GM21717 (cell line): ENCODE measurements around the gene VWA3A.
"Not testable (repeated sequence)": the region's sequence is repeated elsewhere in the genome, so short reads cannot be mapped to it uniquely, and the experiment has no call there.

Experiments
- ATAC-seq: cut with Tn5 transposase; IDR thresholded peaks from one replicate; pipeline ENCODE4 v1.9.1; 2021; ENCODE audit warnings: mild to moderate bottlenecking, moderate library complexity; ENCODE audit not compliant: unreplicated experiment

VWA3A gene

GRCh38 chr16:22128537-22128936, 36.2 kb downstream of the VWA3A start:
- ATAC-seq: not testable (repeated sequence)

GRCh38 chr16:22130528-22130927, 38.2 kb downstream of the VWA3A start:
- no peak for ATAC-seq

DNA sequence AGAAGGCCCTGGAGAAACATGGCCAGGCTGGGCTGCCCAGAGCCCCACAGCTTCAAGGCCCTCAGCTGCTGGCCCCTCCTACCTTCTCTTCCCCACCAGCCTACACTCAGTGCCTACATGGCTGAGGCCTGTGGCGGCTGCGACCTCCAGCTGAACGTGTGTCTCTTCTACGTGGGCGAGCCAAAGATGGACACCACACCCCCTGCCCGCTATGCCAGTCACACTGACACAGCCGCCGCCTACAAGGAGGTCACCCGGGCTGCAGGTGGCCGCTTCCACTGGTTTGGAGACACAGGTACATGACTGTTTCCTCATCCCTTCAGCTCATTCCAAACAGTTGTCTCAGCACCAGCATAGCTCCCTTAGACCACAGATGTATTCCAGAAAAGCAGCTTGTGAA, 40.5 kb downstream of the VWA3A start:
- no peak for ATAC-seq

DNA sequence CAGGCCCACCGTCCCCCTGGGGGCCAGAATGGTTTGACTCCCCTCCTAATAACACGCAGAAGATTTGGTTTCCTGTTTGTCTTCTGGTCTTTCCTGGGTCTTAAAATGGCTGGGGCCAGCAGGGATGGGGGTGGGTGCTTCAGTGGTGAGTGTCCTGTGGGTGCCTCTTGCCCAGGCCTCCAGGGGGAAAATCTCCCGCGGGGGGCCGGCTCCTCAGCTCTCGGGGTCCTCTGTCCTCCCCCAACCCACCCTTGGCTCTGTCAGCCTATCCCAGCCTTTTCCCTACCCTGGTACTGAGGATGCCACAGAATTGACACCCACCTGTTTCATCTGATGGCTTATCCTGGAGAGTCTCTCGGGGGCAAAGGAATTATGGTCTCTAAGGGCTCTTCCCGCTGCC, 46.1 kb downstream of the VWA3A start:
- ATAC-seq: no peak

GRCh38 chr16:22139008-22139407, 46.7 kb downstream of the VWA3A start:
- ATAC-seq: no peak

- ATAC-seq: no peak
These were observed 47.4 kb downstream of the VWA3A start for GRCh38 chr16:22139732-22140131.

DNA sequence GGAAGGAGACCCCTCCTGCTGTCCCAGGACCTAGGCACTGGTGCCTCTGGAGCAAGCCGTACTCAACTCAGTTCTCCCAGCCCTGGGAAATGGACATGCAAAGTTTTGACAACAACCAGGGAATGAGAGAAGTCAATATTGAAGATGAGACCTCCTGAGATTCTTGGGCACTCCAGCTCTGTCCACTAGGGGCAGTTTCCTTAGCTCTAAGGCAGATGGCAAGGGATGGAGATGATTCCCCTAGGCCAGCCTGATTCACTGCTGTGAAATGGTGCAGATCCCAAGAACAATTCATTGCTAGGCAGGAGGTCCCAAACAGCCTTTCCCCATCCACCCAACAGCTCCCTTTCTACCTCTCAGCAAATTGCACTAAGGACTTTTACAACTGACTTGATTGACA, 49.4 kb downstream of the VWA3A start:
- no peak for ATAC-seq

- no peak for ATAC-seq
These were observed 52.2 kb downstream of the VWA3A start for GRCh38 chr16:22144520-22144919.

- ATAC-seq: no peak
These were observed 55.5 kb downstream of the VWA3A start for GRCh38 chr16:22147853-22148252.

GRCh38 chr16:22151246-22151998, 59.1 kb downstream of the VWA3A start:
- no peak for ATAC-seq

DNA sequence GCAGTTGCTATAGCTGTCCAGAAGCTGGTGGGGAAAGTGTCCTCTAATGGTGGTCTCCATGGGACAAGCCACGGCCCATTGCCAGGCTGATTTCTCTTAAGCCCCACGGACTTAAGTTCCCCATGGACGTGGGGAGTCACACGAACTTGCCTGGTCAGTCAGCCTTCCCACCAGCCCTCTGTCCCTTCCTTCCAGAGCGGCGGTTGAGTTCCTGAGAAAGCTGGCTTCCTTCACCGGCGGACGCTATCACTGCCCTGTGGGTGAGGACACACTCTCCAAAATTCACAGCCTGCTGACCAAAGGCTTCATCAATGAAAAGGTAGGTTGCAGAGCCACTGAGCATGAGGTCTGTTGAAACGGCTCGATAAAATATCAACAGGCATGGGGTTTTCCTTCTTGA, 60.0 kb downstream of the VWA3A start:
- ATAC-seq: no peak

DNA sequence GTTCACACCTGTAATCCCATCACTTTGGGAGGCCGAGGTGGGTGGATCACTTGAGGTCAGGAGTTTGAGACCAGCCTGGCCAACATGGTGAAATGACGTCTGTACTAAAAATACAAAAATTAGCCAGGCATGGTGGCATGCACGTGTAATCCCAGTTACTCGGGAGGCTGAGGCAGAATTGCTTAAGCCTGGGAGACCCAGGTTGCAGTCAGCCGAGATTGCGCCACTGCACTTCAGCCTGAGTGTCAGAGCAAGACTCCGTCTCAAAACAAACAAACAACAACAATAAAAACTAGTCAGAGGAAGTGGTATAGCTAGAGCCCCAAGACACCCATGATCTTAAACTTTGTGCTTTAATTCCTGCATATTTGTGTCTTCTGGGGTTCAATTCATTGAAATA, 60.7 kb downstream of the VWA3A start:
- not testable (repeated sequence) for ATAC-seq

GRCh38 chr16:22161401-22161800, 69.1 kb downstream of the VWA3A start:
- no peak for ATAC-seq

DNA sequence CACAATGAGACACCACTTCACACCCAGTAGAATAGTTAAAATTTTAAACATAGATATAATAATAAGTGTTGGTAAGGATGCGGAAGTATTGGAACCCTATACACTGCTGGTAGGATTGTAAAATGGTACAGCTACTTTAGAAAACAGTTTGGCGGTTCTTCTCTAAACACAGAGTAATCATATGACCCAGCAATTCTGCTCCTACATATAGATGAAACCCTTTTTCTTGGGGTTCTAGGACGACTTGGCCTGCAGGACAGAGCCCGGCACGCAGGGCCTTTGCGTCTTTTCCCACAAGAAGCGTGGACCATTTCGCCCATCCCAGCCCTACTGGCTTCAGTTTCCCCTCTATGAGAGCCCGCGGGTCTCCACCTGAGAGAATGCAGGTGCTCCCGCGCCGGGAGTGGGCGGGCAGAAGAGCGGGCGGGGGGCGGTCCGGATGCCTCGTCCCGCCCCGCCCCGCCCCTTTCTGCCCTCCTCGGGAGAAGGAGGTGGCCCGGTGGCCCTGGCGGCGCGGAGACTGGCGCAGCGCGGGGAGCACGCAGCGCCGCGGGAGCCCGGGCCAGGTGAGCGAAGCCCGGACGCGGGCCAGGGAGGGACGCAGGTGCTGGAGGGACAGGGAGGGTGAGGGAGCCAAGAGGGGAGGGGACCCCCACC, 69.8 kb downstream of the VWA3A start, which contains the start of gene SDR42E2:
Gene SDR42E2 (plus strand): TSS at position 508 of the 657 bp plus-strand sequence. CDS start 3,077 bp downstream, outside the sequence.
- no peak for ATAC-seq

- no peak for ATAC-seq
These were observed 70.3 kb downstream of the VWA3A start for GRCh38 chr16:22162656-22163009.

GRCh38 chr16:22163806-22164205, 71.5 kb downstream of the VWA3A start:
- no peak for ATAC-seq

DNA sequence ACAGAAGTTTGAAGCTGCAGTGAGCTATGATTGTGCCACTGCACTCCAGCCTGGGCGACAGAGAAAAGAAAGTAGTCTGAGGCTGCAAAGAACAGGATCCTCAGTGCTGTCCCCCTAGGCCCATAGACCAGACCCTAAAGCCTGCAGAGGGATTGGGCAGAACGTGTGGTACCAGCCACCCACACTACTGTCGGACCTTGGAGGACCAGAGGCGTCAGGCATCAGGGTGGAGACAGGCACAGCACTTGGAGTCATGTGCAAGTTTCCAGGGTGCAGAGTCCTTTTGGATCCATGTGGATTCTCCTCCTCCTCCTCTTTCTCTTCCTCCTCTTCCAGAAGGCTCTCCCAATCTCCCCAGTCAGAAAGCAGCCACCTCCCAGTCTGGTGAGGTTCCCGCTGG, 72.1 kb downstream of the VWA3A start:
- no peak for ATAC-seq

GRCh38 chr16:22165508-22166285, 73.4 kb downstream of the VWA3A start:
- no peak for ATAC-seq

DNA sequence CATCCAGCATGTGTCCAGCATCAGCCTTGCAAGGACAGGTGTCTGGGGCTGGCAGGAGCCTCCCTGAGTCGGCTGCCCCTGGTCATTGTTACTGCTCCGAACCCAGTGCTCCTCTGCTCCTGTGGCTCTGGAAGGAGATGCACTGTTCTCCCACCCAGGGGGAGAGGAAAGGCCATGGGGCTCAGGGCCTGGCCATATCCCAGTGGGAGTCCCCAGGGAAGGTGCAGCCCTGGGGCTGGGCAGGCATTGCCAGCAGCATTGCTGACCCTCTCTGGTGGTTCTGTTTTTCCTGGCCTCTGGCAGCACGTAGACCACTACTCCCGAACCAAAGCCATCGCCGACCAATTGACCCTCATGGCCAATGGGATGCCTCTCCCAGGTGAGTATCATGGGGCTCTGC, 79.6 kb downstream of the VWA3A start:
- ATAC-seq: no peak

GRCh38 chr16:22172642-22173041, 80.3 kb downstream of the VWA3A start:
- ATAC-seq: not testable (repeated sequence)

GRCh38 chr16:22174642-22175041, 82.3 kb downstream of the VWA3A start:
- no peak for ATAC-seq
